HG03565 (cell line): ENCODE data around the gene SDC4.

Experiments
- ATAC-seq: cut with Tn5 transposase; IDR thresholded peaks from one replicate; pipeline ENCODE4 v1.9.1; 2021; ENCODE audit warnings: mild to moderate bottlenecking, moderate library complexity; ENCODE audit not compliant: unreplicated experiment

SDC4 gene

GRCh38 chr20:45322952-45323383 is 25.3 kb downstream of the SDC4 start:
- ATAC-seq = no peak

GRCh38 chr20:45320948-45321595 is 27.2 kb downstream of the SDC4 start:
- no peak for ATAC-seq

DNA sequence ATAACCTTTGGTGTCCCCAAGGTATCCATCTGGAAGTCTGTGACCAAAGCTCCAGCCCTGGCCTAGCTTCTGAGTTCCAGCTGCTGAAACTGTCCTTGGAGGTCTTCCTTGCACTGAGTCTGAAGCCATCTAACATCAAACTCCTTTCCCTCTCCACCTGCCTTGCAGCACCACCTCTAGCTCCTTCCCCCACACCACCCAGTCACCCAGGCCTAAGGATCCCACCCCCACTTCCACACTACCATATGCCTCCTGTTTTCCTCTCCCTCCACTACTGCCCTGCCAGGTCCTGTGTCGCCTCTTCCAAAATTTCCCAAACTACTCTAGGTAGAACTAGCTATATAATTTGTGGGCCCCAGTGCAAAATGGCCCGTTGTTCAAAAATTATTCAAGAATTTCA is 29.3 kb downstream of the SDC4 start:
- ATAC-seq = no peak

GRCh38 chr20:45318386-45318939 is 29.8 kb downstream of the SDC4 start:
- ATAC-seq = no peak

DNA sequence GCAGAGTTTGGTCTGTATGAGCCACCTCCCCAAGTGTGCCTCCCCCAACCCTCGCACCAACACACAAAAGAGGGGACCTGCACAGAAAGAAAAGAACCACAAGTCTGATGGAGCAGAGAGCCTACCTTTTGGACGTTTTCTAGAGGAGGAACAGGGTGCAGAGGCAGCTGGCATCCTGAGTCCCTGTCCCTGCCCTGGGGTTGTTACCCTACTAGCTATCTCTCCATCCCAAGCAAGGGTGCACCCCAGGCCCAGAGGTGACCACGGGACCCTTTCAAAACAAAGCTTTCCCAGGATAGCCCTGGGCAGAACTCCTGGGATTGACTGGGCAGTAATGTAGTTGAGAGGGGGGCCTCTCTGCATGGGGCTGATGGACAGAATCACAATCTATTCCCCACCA is 30.4 kb downstream of the SDC4 start:
- ATAC-seq = no peak

DNA sequence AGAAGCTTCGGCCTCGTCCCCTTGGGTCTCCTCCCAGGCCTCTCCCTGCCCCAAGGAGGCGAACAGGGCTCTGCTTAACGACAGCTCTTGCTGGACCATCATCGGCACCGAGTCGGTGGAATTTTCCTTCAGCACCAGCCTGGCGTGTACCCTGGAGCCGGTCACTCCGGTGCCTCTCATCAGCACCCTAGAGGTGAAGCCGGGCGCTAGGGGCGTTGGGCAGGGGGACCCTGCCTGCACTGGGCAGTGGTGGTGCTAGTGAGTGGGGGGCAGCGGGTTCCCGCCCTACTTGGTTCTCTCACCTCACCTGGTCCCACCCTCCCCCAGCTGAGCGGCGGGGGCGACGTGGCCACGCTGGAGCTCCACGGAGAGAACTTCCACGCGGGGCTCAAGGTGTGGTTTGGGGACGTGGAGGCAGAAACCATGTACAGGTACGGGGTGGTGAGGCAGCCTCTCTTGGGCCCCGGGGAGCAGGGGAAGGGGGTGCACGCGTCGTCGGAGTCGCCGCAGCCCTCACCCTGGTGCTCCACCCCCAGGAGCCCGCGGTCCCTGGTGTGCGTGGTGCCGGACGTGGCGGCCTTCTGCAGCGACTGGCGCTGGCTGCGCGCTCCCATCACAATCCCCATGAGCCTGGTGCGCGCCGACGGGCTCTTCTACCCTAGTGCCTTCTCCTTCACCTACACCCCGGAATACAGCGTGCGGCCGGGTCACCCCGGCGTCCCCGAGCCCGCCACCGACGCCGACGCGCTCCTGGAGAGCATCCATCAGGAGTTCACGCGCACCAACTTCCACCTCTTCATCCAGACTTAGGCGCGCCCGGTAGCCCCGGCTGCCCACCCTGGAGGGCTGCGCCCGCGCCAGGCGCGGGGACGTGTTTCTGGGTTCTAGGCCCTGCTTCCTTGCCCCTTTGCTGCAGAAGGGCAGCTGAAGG is 31.8 kb downstream of the SDC4 start:
- ATAC-seq = no peak

DNA sequence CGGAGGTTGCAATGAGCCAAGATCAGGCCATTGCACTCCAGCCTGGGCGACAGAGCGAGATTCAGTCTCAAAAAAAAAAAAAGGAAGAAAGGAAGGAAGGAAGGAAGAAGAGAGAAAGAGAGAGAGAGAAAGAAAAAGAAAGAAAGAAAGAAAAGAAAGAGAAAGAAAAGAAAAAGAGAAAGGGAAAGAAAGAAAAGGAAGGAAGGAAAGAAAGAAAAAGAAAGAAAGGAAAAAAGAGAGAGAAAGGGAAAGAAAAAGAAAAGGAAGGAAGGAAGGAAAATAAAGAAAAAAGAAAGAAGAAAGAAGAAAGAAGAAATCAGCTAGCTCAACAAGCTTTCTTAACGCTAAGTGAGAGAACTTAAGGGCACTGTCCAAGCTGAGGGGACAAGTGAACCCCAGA is 32.6 kb downstream of the SDC4 start:
- ATAC-seq = no peak

DNA sequence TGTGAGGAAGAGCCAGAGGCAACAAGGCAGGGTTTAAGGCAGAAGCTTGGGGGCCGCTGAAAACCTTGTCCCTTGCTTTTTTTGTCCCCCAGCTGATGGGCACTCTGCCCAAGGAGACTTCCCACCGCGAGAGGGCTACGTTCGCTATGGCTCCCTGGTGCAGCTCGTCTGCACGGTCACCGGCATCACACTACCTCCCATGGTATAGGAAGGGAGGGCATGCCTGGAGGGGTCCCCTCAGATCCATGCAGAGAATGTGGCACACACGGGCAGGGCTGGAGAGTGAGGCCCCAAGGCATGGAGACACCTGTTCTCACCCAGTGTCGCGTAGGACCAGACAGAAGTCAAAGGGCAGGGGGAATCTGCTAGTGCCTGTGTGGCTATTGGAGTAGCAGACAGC is 34.3 kb downstream of the SDC4 start:
- ATAC-seq = no peak

- no peak for ATAC-seq
Measured at GRCh38 chr20:45313065-45313695, 35.0 kb downstream of the SDC4 start.

GRCh38 chr20:45312241-45312640 is 36.0 kb downstream of the SDC4 start:
- ATAC-seq = no peak

DNA sequence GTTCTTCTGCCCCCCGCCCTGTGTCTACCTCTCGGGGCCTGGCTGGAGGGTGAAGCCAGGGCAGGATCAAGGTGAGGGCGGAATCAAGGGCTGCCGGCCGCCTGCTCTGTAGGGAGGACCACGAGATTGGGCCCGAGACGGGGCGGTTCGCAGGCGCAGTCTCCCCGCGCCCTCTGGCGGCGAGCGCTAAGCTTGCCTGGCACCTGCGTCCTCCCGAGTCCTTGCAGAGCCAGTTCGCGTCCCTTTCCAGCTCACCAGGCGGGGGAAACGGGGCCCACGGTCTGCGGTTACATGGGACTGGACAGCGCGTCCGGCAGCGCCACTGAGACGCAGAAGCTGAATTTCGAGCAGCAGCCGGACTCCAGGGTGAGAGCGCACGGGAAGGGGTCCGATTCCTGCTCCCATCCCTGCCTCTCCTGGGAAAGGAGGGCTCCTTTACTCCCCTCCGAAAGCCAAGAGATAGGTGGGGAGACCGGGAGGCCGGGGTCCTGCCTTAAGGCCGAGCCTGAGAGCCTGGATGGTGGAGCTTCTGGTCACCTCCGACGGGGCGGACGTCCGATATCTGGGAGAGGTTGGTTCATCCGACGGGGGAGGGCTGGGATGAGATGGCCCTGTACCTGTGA is 36.5 kb downstream of the SDC4 start:
- no peak for ATAC-seq

DNA sequence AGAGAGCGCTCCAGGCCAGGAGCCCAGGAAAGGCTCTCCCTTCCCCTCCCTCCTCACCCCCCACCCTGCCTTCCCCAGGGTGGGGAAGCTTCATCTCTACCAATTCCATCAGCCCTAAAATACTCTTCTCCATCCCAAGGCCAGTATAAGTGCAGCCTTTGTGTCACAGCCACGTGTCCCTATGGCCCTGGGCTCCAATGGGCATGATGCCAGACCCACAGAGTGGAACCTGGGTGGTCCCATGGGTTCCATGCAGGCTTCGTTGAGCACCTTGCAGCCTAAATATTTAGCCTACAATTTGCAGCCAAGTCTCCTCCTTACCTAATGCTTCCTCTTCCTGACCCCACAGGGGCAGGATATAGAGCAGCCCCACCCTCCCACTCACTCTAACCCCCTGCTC is 39.1 kb downstream of the SDC4 start:
- no peak for ATAC-seq

- ATAC-seq = no peak
Measured at GRCh38 chr20:45308117-45308778, 40.0 kb downstream of the SDC4 start, which contains the start of gene MATN4. Gene MATN4 (minus strand): TSS chr20:45308299. CDS start chr20:45305582, 2,717 bp downstream.

- ATAC-seq = no peak
Measured at GRCh38 chr20:45307076-45307640, 41.1 kb downstream of the SDC4 start.

DNA sequence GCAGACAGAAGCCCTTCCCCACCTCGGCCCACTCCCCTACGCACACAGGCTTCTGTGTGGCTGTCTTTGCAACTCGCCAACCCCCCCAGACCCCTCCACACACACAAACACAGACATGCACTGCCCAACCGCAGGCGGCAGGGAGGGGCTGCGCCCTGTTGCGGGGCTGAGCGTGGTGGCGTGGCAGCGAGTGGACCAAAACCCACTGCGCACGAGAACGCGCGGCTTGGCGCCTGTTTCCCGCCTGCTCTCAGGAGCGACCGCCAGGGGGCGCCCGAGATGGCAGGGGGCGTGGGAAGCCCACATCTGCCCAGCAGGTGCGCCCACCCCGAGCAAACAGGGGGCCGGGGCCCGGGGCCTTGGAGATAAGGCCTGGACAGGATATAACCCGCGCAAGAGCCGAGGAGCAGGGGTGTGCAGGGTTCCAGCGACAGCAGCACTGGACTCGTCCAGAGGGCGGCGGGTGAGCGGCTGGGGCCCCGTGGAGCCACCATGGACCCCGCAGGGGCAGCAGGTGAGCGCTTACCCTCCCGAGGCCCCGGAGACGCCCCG is 41.7 kb downstream of the SDC4 start, which contains the start of gene RBPJL:
RBPJL (plus strand) TSS at position 410 of the 552 bp plus-strand sequence; CDS start at position 493, 83 bp downstream.
- no peak for ATAC-seq

DNA sequence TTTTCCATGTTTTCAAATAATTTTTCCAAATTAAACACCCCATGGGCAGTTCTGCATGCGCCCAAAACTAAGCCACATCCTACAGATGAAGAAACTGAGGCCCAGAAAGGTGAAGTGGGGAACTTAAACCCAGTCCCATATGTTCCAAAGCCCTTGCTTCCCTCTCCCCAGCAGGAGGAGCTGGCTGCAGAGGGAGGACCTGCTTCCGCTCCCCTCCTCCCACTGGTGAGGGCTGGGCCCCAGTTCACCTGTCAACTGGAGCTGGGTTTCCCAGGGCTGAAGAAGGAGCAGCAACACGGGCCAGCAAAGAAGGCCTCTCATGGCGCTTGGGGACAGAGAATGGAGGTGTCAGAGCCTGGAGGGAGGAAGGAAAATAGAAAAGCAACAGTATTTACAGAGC is 43.0 kb downstream of the SDC4 start:
- ATAC-seq = no peak

GRCh38 chr20:45304464-45304999 is 43.7 kb downstream of the SDC4 start:
- ATAC-seq = no peak

DNA sequence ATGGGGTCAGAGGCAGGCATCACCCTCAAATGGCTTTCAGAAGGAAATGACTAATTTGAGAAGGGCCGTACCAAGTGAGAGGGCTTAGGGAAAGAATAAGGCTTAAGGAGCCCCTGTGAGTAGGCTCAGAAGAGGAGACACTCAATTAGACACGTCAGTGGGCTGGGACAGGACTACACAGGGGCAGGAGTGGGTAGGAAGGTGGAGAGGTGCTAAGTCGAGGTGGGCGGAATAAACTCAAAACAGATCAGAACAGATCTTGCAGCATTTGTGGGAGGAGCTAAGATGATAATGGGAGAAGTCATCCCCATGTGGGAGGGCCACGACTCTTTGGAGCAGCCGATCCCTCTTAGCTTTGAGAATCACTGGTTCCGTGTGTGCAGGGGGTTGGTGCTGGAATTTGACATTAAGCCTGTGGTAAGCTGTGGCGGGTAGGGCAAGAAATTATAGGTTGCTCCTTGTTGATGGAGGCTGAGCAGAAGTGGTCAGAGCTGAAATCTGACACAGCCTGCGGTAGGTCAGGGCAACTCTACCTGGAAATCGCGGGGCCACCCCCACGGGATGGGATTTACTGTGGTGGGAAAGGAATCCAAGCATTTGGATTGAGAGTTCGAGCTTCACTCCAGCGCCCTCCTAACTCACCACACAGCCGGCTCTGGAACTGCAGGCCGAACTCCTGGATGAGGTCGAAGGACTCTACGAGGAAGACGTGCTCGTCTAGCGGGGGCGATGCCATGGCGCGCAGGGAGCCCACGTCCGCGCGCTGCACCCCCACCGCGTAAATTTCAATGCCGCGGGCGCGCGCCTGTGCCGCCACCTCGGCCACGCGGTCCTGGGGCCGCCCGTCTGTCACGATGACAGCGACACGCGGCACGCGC is 44.4 kb downstream of the SDC4 start:
- no peak for ATAC-seq
